ENCODE results near the gene CDKN2B-AS1.

Gene CDKN2B-AS1

DNA sequence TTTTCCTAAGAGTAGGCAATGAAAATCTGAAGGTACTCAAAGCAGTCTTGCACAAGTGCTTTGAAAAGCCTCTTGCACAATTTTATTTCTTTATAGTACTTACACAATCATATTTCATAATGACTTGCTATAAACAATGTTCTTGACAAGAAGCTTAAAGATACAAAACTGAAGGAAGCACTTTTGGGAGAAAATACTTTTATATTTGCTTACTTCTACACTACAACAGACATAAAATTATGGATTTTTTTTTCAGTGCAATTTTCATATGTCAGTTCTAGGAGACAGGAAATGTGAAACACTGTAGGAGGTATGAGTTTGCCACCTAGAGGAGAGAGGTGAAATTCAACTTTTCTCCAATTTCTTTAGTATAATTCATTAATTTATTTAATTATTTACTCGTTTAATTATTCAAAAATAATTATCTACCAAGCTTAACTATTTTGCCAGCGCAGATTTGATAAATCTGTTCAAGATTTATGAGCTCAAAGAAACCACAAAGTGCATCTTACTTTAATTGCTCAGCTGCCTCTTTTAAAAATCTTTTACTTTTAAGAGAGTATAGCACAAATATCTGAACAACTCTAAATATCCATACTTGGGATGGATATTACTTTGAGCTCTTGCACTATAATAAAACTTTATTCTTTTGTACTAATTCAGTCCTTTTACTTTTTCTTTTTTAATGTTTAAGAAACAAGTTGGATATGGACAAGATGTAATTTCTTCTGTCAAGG, 43.5 kb downstream of the CDKN2B-AS1 start:
- TF ChIP-seq, protein P1, sequence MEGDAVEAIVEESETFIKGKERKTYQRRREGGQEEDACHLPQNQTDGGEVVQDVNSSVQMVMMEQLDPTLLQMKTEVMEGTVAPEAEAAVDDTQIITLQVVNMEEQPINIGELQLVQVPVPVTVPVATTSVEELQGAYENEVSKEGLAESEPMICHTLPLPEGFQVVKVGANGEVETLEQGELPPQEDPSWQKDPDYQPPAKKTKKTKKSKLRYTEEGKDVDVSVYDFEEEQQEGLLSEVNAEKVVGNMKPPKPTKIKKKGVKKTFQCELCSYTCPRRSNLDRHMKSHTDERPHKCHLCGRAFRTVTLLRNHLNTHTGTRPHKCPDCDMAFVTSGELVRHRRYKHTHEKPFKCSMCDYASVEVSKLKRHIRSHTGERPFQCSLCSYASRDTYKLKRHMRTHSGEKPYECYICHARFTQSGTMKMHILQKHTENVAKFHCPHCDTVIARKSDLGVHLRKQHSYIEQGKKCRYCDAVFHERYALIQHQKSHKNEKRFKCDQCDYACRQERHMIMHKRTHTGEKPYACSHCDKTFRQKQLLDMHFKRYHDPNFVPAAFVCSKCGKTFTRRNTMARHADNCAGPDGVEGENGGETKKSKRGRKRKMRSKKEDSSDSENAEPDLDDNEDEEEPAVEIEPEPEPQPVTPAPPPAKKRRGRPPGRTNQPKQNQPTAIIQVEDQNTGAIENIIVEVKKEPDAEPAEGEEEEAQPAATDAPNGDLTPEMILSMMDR (IDR thresholded peaks at IDR 0.05), result peak; percentile 34

DNA sequence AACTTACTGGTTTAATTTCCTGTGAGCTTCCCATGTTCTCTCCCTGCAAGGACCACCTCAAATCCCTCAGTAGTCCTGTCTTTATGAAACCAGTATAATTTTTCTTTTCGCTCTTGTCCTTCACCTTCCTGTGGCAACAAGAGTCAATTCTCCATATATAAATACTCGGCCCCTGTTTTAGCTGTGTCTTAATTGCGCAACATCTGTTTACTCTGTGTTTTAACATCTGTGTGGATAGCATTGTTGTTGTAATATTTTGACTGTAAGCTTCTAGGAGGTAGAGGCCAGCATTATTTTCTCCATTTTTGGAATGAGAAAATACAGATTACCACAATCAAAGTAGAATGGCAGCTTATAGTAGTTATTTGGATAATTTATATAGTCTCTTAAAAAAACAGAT, 44.7 kb downstream of the CDKN2B-AS1 start:
- Histone ChIP-seq H3K27ac (no peak overlapping the region), H3K4me3 (no peak overlapping the region)
- TF ChIP-seq, protein P1 (IDR thresholded peaks at IDR 0.05), result no peak
- DNase-seq (ENCODE audit: low spot score), result no peak

More for the DNA sequence above, 43.5 kb downstream of the CDKN2B-AS1 start:
- no peak for DNase-seq (ENCODE audit: low spot score)
- Histone ChIP-seq H3K27ac (no peak overlapping the region), H3K4me3 (no peak overlapping the region)

- DNase-seq (ENCODE audit: low spot score), result no peak
- Histone ChIP-seq H3K27ac (no peak overlapping the region), H3K4me3 (no peak overlapping the region)
- TF ChIP-seq, protein P1 (IDR thresholded peaks at IDR 0.05), result no peak
Measured at GRCh38 chr9:22040760-22041159, 46.2 kb downstream of the CDKN2B-AS1 start.

DNA sequence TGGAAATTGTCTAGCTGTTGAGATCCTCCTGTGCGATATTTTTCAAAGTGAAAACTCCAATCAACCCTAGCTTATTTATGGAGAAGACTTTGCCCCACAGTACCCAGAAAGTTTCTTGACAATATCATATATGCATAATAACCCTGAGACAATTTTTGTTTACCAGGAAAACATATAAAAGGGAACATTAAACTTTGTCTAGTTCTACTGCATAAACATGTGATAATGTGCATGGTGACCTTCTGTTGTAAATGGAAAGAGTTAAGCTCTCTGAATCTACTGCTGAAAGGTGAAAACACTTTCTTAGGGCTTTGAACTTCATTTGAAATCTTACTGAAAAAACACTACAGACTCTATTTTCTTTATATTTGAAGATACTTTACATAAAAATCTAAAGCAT, 46.8 kb downstream of the CDKN2B-AS1 start:
- Histone ChIP-seq H3K27ac (no peak overlapping the region), H3K4me3 (no peak overlapping the region)
- TF ChIP-seq, protein P1 (IDR thresholded peaks at IDR 0.05), result no peak
- no peak for DNase-seq (ENCODE audit: low spot score)

DNA sequence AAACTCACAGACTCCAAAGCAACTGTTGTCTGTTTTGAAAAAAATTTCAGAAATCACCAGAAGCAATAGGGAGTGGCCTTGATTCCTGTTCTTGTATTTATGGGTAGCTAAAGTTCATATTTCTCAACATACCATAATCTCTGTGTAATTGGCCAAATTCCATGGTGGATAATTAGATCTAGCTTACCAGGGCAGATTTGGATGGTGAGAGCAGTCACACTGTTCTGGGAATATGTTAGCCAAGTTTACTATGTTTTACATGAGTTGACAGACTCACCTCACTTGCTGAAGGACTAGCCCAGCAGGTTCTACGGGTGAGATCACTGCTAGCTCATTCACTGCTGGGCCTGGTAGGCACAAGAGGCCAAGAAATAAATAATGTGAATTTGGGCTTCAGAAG, 47.2 kb downstream of the CDKN2B-AS1 start:
- TF ChIP-seq, protein P1 (IDR thresholded peaks at IDR 0.05), result no peak
- Histone ChIP-seq H3K4me3 (no peak overlapping the region), H3K27ac (no peak overlapping the region)
- DNase-seq (ENCODE audit: low spot score), result no peak

DNA sequence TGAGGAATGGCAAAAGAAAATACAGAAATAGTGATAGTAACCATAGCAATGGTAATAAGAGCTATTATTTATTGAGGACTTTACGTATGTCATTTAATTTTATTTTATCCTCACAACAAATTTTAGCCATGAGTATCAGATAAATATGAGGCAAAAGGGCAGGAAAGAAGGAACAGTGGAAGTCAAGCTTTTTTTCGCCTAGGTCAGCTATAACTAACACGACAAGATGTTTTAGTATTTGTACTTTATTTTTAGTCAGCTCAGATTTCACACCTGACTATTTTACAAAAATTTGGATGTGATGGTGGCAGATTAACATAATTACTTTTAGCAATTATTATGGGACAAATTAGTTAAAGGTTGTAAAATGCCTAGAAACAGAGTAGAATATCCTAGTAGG, 49.3 kb downstream of the CDKN2B-AS1 start:
- H3K4me3 ChIP-seq, result no peak overlapping the region
- no peak for DNase-seq (ENCODE audit: low spot score)
- no peak overlapping the region for H3K27ac ChIP-seq
- TF ChIP-seq, protein P1 (IDR thresholded peaks at IDR 0.05), result no peak

GRCh38 chr9:22044583-22044982, 50.0 kb downstream of the CDKN2B-AS1 start:
- TF ChIP-seq, protein P1 (IDR thresholded peaks at IDR 0.05), result no peak
- Histone ChIP-seq H3K4me3 (no peak overlapping the region), H3K27ac (no peak overlapping the region)
- DNase-seq (ENCODE audit: low spot score), result no peak

All from coronary artery (tissue), 2 donors.